ENCODE data around the gene CMTM5. TPM values are rescaled to one million over a fixed set of nuclear protein-coding genes. Genes with fewer than 3 reads are reported as not detected.

CMTM5 gene
- total RNA-seq, 1 experiment from 2014 or later: not detected

DNA sequence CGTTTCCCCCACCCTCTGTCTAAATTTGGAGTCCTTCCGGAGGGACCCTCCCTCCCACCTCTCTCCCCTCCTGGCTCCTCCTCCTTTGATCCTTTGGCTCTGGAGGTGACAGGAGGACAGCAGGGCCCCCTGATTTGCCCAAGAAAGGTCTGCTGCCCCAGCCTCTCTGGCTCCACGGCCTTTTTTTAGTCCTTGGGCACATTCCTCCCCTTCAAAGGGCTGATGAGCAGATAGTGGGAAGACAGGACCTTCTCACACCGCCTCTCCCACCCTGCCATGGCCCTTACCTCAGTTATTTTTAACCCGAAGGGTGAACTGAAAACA lies 31.4 kb downstream of the CMTM5 start:
- DNase-seq (ENCODE audit: low read depth, low spot score) (no peak), ATAC-seq (no peak)
- intact Hi-C loops (cut with micrococcal nuclease; ENCODE audit: unreplicated experiment) (no loop called here), in situ Hi-C loops (cut with HindIII; ENCODE audit: low pct_unique_long_range_greater_than_20kb, low sequenced_read_pairs) (no loop called here)
- Histone ChIP-seq H3K4me1 (ENCODE audit: control insufficient read depth, insufficient read depth, low read length) (no peaks in the 10 kb centered on the region), H3K27ac (ENCODE audit: low read length) (no peak overlapping the region), H3K9me3 (ENCODE audit: control insufficient read depth, insufficient read depth, low read depth, low read length) (no peaks in the 10 kb centered on the region), H3K36me3 (ENCODE audit: control insufficient read depth, insufficient read depth, low read length) (no peaks in the 10 kb centered on the region), H3K4me3 (ENCODE audit: low read depth in 2 of 2, low read length in 2 of 2) (no peak overlapping the region), H3K27me3 (ENCODE audit: control insufficient read depth, insufficient read depth, low read length) (no peaks in the 10 kb centered on the region; the same call in 1 of the 2 replicates)
- no TSS peak for BruUV-seq (replicated peaks)
- TF ChIP-seq TCF7L2 (IDR thresholded peaks at IDR 0.05; ENCODE audit: low read depth, low read length) (no peak), SIN3A (IDR thresholded peaks at IDR 0.05; ENCODE audit: borderline replicate concordance, insufficient read depth, low read depth, low read length) (no peak), POLR2AphosphoS5 (IDR thresholded peaks at IDR 0.05; ENCODE audit: low read depth, low read length) (no peak)
- TF ChIP-seq, protein P1, sequence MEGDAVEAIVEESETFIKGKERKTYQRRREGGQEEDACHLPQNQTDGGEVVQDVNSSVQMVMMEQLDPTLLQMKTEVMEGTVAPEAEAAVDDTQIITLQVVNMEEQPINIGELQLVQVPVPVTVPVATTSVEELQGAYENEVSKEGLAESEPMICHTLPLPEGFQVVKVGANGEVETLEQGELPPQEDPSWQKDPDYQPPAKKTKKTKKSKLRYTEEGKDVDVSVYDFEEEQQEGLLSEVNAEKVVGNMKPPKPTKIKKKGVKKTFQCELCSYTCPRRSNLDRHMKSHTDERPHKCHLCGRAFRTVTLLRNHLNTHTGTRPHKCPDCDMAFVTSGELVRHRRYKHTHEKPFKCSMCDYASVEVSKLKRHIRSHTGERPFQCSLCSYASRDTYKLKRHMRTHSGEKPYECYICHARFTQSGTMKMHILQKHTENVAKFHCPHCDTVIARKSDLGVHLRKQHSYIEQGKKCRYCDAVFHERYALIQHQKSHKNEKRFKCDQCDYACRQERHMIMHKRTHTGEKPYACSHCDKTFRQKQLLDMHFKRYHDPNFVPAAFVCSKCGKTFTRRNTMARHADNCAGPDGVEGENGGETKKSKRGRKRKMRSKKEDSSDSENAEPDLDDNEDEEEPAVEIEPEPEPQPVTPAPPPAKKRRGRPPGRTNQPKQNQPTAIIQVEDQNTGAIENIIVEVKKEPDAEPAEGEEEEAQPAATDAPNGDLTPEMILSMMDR (IDR thresholded peaks at IDR 0.05): no peak
- TF ChIP-seq, protein P2, sequence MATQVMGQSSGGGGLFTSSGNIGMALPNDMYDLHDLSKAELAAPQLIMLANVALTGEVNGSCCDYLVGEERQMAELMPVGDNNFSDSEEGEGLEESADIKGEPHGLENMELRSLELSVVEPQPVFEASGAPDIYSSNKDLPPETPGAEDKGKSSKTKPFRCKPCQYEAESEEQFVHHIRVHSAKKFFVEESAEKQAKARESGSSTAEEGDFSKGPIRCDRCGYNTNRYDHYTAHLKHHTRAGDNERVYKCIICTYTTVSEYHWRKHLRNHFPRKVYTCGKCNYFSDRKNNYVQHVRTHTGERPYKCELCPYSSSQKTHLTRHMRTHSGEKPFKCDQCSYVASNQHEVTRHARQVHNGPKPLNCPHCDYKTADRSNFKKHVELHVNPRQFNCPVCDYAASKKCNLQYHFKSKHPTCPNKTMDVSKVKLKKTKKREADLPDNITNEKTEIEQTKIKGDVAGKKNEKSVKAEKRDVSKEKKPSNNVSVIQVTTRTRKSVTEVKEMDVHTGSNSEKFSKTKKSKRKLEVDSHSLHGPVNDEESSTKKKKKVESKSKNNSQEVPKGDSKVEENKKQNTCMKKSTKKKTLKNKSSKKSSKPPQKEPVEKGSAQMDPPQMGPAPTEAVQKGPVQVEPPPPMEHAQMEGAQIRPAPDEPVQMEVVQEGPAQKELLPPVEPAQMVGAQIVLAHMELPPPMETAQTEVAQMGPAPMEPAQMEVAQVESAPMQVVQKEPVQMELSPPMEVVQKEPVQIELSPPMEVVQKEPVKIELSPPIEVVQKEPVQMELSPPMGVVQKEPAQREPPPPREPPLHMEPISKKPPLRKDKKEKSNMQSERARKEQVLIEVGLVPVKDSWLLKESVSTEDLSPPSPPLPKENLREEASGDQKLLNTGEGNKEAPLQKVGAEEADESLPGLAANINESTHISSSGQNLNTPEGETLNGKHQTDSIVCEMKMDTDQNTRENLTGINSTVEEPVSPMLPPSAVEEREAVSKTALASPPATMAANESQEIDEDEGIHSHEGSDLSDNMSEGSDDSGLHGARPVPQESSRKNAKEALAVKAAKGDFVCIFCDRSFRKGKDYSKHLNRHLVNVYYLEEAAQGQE (IDR thresholded peaks at IDR 0.05; ENCODE audit: insufficient read depth in 1 of 2, low read depth in 2 of 2, low read length in 1 of 2): no peak
- CTCF ChIA-PET: no interaction called here
- POLR2A ChIA-PET: no interaction called here

DNA sequence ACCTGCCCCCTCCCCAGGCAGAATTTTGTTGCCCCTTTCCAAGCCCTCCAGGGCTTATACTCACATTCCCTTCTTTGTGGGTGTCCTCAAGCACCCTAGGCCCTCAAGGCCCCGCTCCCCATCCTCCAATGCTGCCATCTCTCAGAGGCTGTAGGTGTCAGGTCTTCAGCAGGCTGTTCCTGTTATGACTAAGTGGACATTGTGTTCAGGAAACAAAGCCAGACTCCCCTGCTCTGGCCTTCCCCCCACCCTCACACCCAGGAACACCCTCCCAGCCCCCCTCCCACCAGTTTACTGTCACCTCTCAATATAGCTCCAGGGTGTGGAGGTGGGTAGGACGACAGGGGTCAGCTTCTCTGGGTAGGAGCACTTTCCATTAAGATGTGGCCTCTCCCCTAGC lies 32.6 kb downstream of the CMTM5 start:
- TF ChIP-seq, protein P1 (IDR thresholded peaks at IDR 0.05): no peak
- no peak for TF ChIP-seq SIN3A (IDR thresholded peaks at IDR 0.05; ENCODE audit: borderline replicate concordance, insufficient read depth, low read depth, low read length)
- TF ChIP-seq TCF7L2 (IDR thresholded peaks at IDR 0.05; ENCODE audit: low read depth, low read length): no peak
- TF ChIP-seq POLR2AphosphoS5 (IDR thresholded peaks at IDR 0.05; ENCODE audit: low read depth, low read length): no peak
- TF ChIP-seq, protein P2 (IDR thresholded peaks at IDR 0.05; ENCODE audit: insufficient read depth in 1 of 2, low read depth in 2 of 2, low read length in 1 of 2): no peak
- intact Hi-C loops (cut with micrococcal nuclease; ENCODE audit: unreplicated experiment) (no loop called here), in situ Hi-C loops (cut with HindIII; ENCODE audit: low pct_unique_long_range_greater_than_20kb, low sequenced_read_pairs) (no loop called here)
- POLR2A ChIA-PET: no interaction called here
- Histone ChIP-seq H3K27me3 (ENCODE audit: control insufficient read depth, insufficient read depth, low read length) (no peaks in the 10 kb centered on the region), H3K4me3 (ENCODE audit: low read depth in 2 of 2, low read length in 2 of 2) (no peak overlapping the region), H3K27ac (ENCODE audit: low read length) (no peak overlapping the region), H3K36me3 (ENCODE audit: control insufficient read depth, insufficient read depth, low read length) (no peaks in the 10 kb centered on the region), H3K4me1 (ENCODE audit: control insufficient read depth, insufficient read depth, low read length) (no peaks in the 10 kb centered on the region), H3K9me3 (ENCODE audit: control insufficient read depth, insufficient read depth, low read depth, low read length) (no peaks in the 10 kb centered on the region)
- CTCF ChIA-PET: no interaction called here
- DNase-seq (ENCODE audit: low read depth, low spot score) (no peak), ATAC-seq (no peak)
- no TSS peak for BruUV-seq (replicated peaks)
